GM12891 (cell line): ENCODE measurements around the gene FAM83E.

Experiments
- PAX5 ChIP-seq: IDR thresholded peaks from 2 replicates; pipeline ENCODE4 v1.6.1; 2011; ENCODE audit warnings: low read length, moderate library complexity, mild to moderate bottlenecking; ENCODE audit not compliant: insufficient read depth, severe bottlenecking
- POLR2A ChIP-seq: IDR thresholded peaks from 2 replicates; pipeline ENCODE4 v1.6.1; 2011; ENCODE audit warnings: low read depth, low read length, control low read depth

DNA sequence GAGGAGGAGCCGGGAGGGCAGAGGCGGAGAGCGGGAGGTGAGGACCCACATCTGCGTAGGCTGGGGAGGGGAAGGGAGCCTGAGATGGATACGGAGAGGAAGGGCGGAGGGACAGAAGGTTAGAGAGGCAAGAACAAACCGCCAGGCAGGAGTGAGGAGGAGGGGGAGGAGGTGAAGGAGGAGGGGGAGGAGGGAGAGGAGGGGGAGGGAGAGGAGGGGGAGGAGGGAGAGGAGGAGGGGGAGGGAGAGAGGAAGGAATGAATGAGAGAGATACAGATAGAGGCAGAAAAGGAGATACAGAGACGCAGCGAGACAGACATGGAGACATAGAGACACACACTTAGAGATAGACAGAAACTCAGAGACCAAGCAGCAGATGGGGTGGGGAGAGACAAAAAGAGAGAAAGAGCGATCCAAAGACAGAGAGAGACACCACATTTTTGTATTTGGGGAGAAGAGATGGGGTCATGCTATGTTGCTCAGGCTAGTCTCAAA, 31.9 kb upstream of the FAM83E start:
- no peak for TF ChIP-seq POLR2A
- TF ChIP-seq PAX5: no peak
